ENCODE data around the gene AGBL3. TPM values are rescaled to one million over a fixed set of nuclear protein-coding genes. Genes with fewer than 3 reads are reported as not detected.

The AGBL3 gene
- polyA plus RNA-seq, 2 of the 4 experiments (the other 2 are of a cell fraction) = 2.2 to 4.3 TPM

DNA sequence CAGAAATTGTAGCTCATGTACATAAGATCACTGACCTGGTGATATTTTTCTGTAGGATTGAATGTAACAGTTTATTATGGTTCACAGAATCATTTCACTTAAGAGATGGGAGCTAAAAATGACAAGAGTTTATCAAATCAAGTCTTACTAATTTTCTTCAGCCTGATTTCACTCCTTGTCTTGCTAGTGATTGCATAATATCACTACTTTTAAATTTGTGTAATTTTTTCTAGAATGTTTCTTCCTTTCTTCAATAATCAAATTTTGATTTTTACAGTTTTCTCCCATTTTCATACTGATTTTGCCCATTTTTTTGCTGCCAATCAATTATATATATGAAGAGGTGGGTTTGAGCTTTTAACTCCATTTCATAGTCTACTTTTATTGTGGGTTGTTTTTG is 92.8 kb downstream of the AGBL3 start:
- DNase-seq (ENCODE audit: low read depth in 1 of 2, low spot score in 1 of 2) (no peak), ATAC-seq (no peak), FAIRE-seq (no peak)
- no peaks in the 10 kb centered on the region for H3K9me3 ChIP-seq
- TF ChIP-seq CEBPB (IDR thresholded peaks at IDR 0.05) (0 out of 4 replicates have a peak, but pooled peaks of 1 of the 2 experiments have one; percentile 6), HEYL (CRISPR knock-in tag; IDR thresholded peaks at IDR 0.05) (no peak)
- no peak overlapping the region for H3K4me3 ChIP-seq
- ChIA-PET POLR2A (no interaction called here), CTCF (interaction anchor here (1.5 kb wide), 1 partner anchor 93 kb away, joined by 3 read pairs; the partner anchor contains the start of gene AGBL3)
- H3K4me2 ChIP-seq = no peak overlapping the region
- no peak overlapping the region for H3K27ac ChIP-seq
- no peaks in the 10 kb centered on the region for H3K4me1 ChIP-seq

DNA sequence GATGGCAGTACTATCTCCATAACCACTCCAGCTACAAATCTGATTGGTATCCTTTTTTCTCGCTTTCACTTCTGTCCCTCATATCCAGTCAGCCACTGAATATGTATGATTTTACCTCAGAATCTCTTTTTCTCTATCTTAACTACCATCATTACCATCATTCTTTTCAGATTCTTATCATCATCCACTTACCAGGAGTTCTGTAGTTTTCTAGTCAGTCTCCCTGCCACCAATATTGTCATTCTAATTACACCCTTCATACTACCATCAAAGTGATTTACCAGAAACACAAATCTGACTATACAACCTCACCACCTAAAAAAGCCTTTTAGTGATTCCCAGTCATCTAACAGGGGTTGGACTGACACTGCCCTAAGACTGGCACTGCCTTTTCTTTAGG is 96.7 kb downstream of the AGBL3 start:
- Histone ChIP-seq H3K4me3 (no peak overlapping the region), H3K4me1 (no peaks in the 10 kb centered on the region), H3K9me3 (no peaks in the 10 kb centered on the region; the same call in 2 of the 3 replicates), H3K4me2 (no peak overlapping the region), H3K27ac (no peak overlapping the region)
- ChIA-PET CTCF (no interaction called here), POLR2A (no interaction called here)
- ATAC-seq = no peak
- no peak for TF ChIP-seq ZC3H11A (IDR thresholded peaks at IDR 0.05)
- no peak for DNase-seq (ENCODE audit: low read depth in 1 of 2, low spot score in 1 of 2)
- FAIRE-seq = no peak
- WGBS (ENCODE audit: missing lambda C conversion rate) = 0% methylated on average over 1 of the region's 1 CpG

DNA sequence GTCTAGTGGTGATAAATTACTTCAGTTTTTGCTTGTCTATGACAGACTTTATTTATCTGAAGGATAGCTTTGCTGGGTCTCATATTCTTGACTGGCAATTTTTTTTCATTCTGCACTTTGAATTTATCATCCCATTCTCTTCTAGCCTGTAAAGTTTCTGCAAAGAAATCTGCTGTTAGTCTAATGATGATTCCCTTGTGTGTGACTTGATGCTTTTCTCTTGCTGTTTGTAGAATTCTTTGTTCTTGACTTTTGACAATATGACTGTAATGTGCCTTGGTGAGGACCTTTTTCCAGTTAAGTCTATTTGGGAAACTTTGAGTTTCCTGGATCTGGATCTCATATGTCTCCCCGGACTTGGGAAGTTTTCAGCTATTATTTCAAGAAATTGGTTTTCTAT is 102.3 kb downstream of the AGBL3 start:
- H3K27ac ChIP-seq = no peak overlapping the region
- ChIA-PET CTCF (no interaction called here), POLR2A (no interaction called here)
- FAIRE-seq (peak; percentile 28), ATAC-seq (no peak), DNase-seq (ENCODE audit: low read depth in 1 of 2, low spot score in 1 of 2) (no peak)
- no peak overlapping the region for H3K4me3 ChIP-seq
- no peaks in the 10 kb centered on the region for H3K4me1 ChIP-seq
- H3K4me2 ChIP-seq = no peak overlapping the region
- TF ChIP-seq, protein P1, sequence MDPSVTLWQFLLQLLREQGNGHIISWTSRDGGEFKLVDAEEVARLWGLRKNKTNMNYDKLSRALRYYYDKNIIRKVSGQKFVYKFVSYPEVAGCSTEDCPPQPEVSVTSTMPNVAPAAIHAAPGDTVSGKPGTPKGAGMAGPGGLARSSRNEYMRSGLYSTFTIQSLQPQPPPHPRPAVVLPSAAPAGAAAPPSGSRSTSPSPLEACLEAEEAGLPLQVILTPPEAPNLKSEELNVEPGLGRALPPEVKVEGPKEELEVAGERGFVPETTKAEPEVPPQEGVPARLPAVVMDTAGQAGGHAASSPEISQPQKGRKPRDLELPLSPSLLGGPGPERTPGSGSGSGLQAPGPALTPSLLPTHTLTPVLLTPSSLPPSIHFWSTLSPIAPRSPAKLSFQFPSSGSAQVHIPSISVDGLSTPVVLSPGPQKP (IDR thresholded peaks at IDR 0.05; ENCODE audit: low read depth, low read length) = no peak
- TF ChIP-seq HOXA7 (CRISPR knock-in tag; IDR thresholded peaks at IDR 0.05) = no peak
- no peak for TF ChIP-seq ZSCAN20 (CRISPR knock-in tag; IDR thresholded peaks at IDR 0.05)
- no peak for TF ChIP-seq EP300 (IDR thresholded peaks at IDR 0.05)
- no peak for TF ChIP-seq FOSB (CRISPR knock-in tag; IDR thresholded peaks at IDR 0.05)
- TF ChIP-seq GATA3 (IDR thresholded peaks at IDR 0.05; ENCODE audit: borderline replicate concordance) = no peak
- WGBS (ENCODE audit: missing lambda C conversion rate) = 75% methylated on average over 1 of the region's 1 CpG
- H3K9me3 ChIP-seq = peaks cover 7% of the 10 kb centered on the region

DNA sequence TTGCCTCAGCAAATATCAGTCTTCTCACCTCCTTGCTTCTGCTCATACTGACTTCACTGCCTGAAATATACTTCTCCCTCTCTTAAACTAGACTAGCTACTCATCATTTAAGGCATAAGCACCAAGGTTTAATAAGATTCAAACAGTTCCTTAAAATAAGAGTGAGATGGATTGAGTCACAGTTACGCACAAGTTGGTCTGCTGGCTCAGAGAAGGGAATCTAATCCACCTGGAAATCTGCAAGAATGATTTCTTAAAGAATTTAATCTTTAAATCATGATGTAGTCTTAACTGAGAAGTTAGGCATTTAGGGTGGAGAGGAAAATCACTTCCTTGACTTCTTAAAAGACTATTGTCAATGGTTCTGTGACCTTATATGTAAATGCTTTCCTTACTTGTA is 105.4 kb downstream of the AGBL3 start:
- no peak for DNase-seq (ENCODE audit: low read depth in 1 of 2, low spot score in 1 of 2)

More for the DNA sequence above, 105.4 kb downstream of the AGBL3 start:
- Histone ChIP-seq H3K4me2 (no peak overlapping the region), H3K4me1 (no peaks in the 10 kb centered on the region), H3K4me3 (no peak overlapping the region), H3K9me3 (peaks cover 7% of the 10 kb centered on the region), H3K27ac (no peak overlapping the region)
- CTCF ChIA-PET = no interaction called here
- WGBS (ENCODE audit: missing lambda C conversion rate) = 74% methylated on average over 1 of the region's 1 CpG
- TF ChIP-seq, protein P1 (IDR thresholded peaks at IDR 0.05; ENCODE audit: low read depth, low read length) = no peak
- TF ChIP-seq TP53 (CRISPR knock-in tag; IDR thresholded peaks at IDR 0.05) (no peak), GATA3 (IDR thresholded peaks at IDR 0.05; ENCODE audit: borderline replicate concordance) (no peak), CBX8 (IDR thresholded peaks at IDR 0.05) (no peak), KDM1A (IDR thresholded peaks at IDR 0.05; ENCODE audit: low read depth) (no peak), ZFP36 (IDR thresholded peaks at IDR 0.05; ENCODE audit: borderline replicate concordance, partially characterized antibody) (no peak), CEBPB (IDR thresholded peaks at IDR 0.05) (no peak), HOXB5 (CRISPR knock-in tag; IDR thresholded peaks at IDR 0.05) (no peak), TFCP2L1 (CRISPR knock-in tag; IDR thresholded peaks at IDR 0.05) (no peak), KDM5A (IDR thresholded peaks at IDR 0.05) (no peak), JUNB (IDR thresholded peaks at IDR 0.05) (no peak), CHD2 (IDR thresholded peaks at IDR 0.05; ENCODE audit: low read length, partially characterized antibody) (no peak), MAZ (IDR thresholded peaks at IDR 0.05; ENCODE audit: borderline replicate concordance, low read depth, low read length) (no peak), HOXA7 (CRISPR knock-in tag; IDR thresholded peaks at IDR 0.05) (no peak)
- TF ChIP-seq, protein P2, sequence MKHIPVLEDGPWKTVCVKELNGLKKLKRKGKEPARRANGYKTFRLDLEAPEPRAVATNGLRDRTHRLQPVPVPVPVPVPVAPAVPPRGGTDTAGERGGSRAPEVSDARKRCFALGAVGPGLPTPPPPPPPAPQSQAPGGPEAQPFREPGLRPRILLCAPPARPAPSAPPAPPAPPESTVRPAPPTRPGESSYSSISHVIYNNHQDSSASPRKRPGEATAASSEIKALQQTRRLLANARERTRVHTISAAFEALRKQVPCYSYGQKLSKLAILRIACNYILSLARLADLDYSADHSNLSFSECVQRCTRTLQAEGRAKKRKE (CRISPR knock-in tag; IDR thresholded peaks at IDR 0.05; ENCODE audit: low read depth) = no peak
- TF ChIP-seq, protein P3, sequence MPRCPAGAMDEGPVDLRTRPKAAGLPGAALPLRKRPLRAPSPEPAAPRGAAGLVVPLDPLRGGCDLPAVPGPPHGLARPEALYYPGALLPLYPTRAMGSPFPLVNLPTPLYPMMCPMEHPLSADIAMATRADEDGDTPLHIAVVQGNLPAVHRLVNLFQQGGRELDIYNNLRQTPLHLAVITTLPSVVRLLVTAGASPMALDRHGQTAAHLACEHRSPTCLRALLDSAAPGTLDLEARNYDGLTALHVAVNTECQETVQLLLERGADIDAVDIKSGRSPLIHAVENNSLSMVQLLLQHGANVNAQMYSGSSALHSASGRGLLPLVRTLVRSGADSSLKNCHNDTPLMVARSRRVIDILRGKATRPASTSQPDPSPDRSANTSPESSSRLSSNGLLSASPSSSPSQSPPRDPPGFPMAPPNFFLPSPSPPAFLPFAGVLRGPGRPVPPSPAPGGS (IDR thresholded peaks at IDR 0.05) = no peak
- POLR2A ChIA-PET = no interaction called here
- FAIRE-seq (no peak), ATAC-seq (no peak)
